Smooth muscle cell (in vitro differentiated cells): Measurements from ENCODE around the gene XRN2. TPM values are rescaled to one million over a fixed set of nuclear protein-coding genes. Genes with fewer than 3 reads are reported as not detected.

Experiments
- DNase-seq: peaks from one replicate; lab custom pipeline; 2025; ENCODE audit not compliant: unreplicated experiment; lab: John Stamatoyannopoulos, UW
- H2AFZ ChIP-seq: fragments of 200-600 bp; sonication (generic); 2 replicates; pipeline ENCODE4 v1.6.0; 2016; ENCODE audit warnings: antibody characterized with exemption, low read depth, mild to moderate bottlenecking
- H3F3A ChIP-seq: fragments of 200-600 bp; sonication (generic); 2 replicates; pipeline ENCODE4 v1.6.0; 2017; ENCODE audit warnings: antibody characterized with exemption, low read depth
- H3K27ac ChIP-seq: fragments of 200-600 bp; sonication (generic); 2 replicates; pipeline ENCODE4 v1.5.1; 2016; ENCODE audit warnings: low read depth, mild to moderate bottlenecking
- H3K27me3 ChIP-seq: fragments of 200-600 bp; sonication (generic); 2 replicates; pipeline ENCODE4 v1.6.1; 2016; ENCODE audit warnings: low read depth, mild to moderate bottlenecking
- H3K36me3 ChIP-seq: fragments of 200-600 bp; sonication (generic); 2 replicates; pipeline ENCODE4 v1.5.1; 2016; ENCODE audit warnings: low read depth
- H3K4me1 ChIP-seq: fragments of 200-600 bp; sonication (generic); 2 replicates; pipeline ENCODE4 v1.5.1; 2016; ENCODE audit warnings: low read depth
- H3K4me2 ChIP-seq: fragments of 200-600 bp; sonication (generic); 2 replicates; pipeline ENCODE4 v1.6.0; 2016; ENCODE audit warnings: mild to moderate bottlenecking
- H3K4me3 ChIP-seq: fragments of 200-600 bp; sonication (generic); 2 replicates; pipeline ENCODE4 v1.5.1; 2016; ENCODE audit warnings: mild to moderate bottlenecking
- H3K79me2 ChIP-seq: fragments of 200-600 bp; sonication (generic); 2 replicates; pipeline ENCODE4 v1.6.0; 2016; ENCODE audit warnings: low read depth, mild to moderate bottlenecking
- H3K9ac ChIP-seq: fragments of 200-600 bp; sonication (generic); 2 replicates; pipeline ENCODE4 v1.6.0; 2016; ENCODE audit warnings: low read depth
- H3K9me3 ChIP-seq: fragments of 200-600 bp; sonication (generic); replicated peaks from 2 replicates; pipeline ENCODE4 v1.5.1; 2016; ENCODE audit warnings: low read depth
- H4K20me1 ChIP-seq: fragments of 200-600 bp; sonication (generic); 2 replicates; pipeline ENCODE4 v1.6.0; 2016; ENCODE audit warnings: low read depth
- WGBS: methylation state at CpG from one replicate; pipeline ENCODE4 v1.1.7; 2016; ENCODE audit warnings: low lambda C conversion rate; 5-methylcytosine and 5-hydroxymethylcytosine counted together
- polyA plus RNA-seq: library from polyadenylated mRNA; unstranded; fragments of >200 nt; fragmentation: Nextera tagmentation; extraction: Ambion mirVana; gene quantifications from 2 replicates; pipeline ENCODE4 v1.2.1, GENCODE V29; 2016
- total RNA-seq: library from RNA; depleted of rRNA; stranded (reverse); fragments of >200 nt; gene quantifications from 2 replicates; pipeline ENCODE4 v1.2.3, GENCODE V29; 2014
- TF ChIP-seq, protein P1 (sequence below): fragments of 200-600 bp; sonication (generic); IDR thresholded peaks from 2 replicates; pipeline ENCODE4 v1.5.1; 2017; ENCODE audit warnings: borderline replicate concordance, mild to moderate bottlenecking, antibody characterized with exemption; ENCODE audit not compliant: insufficient read depth, poor library complexity, severe bottlenecking

Gene XRN2
- total and polyA plus RNA-seq, 2 experiments from 2014 or later = 43.4 to 83.7 TPM

DNA sequence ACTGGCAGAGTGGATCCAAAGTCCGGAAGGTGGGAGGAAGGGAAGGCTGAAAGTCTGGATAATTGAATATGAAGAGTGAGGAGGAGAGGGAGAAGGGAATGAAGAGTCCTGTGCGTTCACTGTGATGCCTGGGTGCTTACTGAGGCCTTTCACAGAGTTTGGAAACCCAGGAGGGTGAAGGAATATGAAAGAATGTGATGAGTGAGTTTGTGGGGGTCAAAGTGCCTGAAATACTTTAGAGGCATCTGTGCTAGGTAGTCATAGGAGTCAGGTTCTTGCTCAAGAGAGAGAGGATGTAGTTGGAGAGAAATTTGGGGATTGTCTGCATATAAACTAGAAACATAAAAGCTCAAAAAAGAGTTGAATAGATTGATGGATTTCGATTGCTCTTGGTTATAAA is 73.5 kb downstream of the XRN2 start:
- Histone ChIP-seq H3K36me3 (no peaks in the 10 kb centered on the region), H3K4me1 (no peaks in the 10 kb centered on the region), H3K79me2 (peaks cover 38% of the 10 kb centered on the region), H3K4me3 (no peak overlapping the region), H3K9ac (no peak overlapping the region), H3K27me3 (no peaks in the 10 kb centered on the region), H2AFZ (no peak overlapping the region), H3F3A (no peaks in the 10 kb centered on the region), H3K4me2 (no peak overlapping the region), H4K20me1 (peaks cover 95% of the 10 kb centered on the region), H3K9me3 (no peaks in the 10 kb centered on the region), H3K27ac (no peak overlapping the region)
- WGBS = 87% methylated on average over 3 of the region's 3 CpGs
- DNase-seq = no peak
- TF ChIP-seq, protein P1, sequence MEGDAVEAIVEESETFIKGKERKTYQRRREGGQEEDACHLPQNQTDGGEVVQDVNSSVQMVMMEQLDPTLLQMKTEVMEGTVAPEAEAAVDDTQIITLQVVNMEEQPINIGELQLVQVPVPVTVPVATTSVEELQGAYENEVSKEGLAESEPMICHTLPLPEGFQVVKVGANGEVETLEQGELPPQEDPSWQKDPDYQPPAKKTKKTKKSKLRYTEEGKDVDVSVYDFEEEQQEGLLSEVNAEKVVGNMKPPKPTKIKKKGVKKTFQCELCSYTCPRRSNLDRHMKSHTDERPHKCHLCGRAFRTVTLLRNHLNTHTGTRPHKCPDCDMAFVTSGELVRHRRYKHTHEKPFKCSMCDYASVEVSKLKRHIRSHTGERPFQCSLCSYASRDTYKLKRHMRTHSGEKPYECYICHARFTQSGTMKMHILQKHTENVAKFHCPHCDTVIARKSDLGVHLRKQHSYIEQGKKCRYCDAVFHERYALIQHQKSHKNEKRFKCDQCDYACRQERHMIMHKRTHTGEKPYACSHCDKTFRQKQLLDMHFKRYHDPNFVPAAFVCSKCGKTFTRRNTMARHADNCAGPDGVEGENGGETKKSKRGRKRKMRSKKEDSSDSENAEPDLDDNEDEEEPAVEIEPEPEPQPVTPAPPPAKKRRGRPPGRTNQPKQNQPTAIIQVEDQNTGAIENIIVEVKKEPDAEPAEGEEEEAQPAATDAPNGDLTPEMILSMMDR = no peak

DNA sequence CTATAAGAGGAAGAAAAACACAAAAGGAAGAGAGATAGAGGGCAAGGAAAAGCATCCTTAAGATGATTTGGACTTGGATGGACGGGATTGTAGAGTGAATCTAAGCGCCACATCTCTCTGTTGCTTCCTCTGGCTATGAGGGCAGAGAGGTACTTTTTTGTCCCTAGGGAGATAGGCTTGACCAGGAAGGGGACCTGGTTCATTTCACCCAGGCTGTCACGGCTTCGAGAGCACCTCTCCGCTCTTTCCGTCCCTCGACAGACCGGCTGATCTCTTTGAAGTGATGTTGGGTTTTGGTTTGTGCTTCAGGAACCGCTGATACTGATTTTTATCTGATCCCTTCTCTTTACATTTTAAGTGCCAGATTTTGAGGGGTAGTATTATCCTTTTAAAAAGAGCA is 74.6 kb downstream of the XRN2 start:
- Histone ChIP-seq H3F3A (no peaks in the 10 kb centered on the region), H3K4me3 (no peak overlapping the region), H3K79me2 (peaks cover 31% of the 10 kb centered on the region), H3K27me3 (no peaks in the 10 kb centered on the region), H3K27ac (no peak overlapping the region), H3K9ac (no peak overlapping the region), H4K20me1 (peaks cover 85% of the 10 kb centered on the region), H3K36me3 (peaks cover 6% of the 10 kb centered on the region), H3K9me3 (no peaks in the 10 kb centered on the region), H3K4me1 (no peaks in the 10 kb centered on the region), H2AFZ (no peak overlapping the region), H3K4me2 (no peak overlapping the region)
- no peak for DNase-seq
- 59% methylated on average over 9 of the region's 9 CpGs for WGBS
- TF ChIP-seq, protein P1 = no peak

DNA sequence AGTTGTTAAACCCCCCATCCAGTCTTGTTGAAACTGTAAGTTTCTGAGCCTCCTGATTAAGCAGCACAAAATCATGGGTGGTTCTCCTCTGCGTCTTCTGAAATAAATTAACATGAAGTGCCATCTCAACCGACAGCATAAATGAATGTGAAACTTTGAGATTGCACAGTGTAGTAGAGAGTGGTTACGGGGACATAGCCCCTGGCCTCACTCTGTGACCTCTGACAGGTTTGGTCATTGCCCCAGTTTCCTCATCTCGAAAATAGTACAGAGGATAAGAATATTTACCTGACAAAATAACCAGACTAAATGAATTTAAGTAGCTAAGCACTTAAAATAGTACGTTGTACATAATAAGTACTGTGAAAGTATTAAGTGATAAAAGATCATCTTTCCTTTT is 75.1 kb downstream of the XRN2 start:
- H3K9ac ChIP-seq = no peak overlapping the region
- H3K9me3 ChIP-seq = no peaks in the 10 kb centered on the region
- H3K27ac ChIP-seq = no peak overlapping the region
- DNase-seq = no peak
- H3K36me3 ChIP-seq = peaks cover 6% of the 10 kb centered on the region
- no peaks in the 10 kb centered on the region for H3F3A ChIP-seq
- H3K27me3 ChIP-seq = no peaks in the 10 kb centered on the region
- no peak overlapping the region for H3K4me2 ChIP-seq
- H3K4me1 ChIP-seq = no peaks in the 10 kb centered on the region
- peaks cover 28% of the 10 kb centered on the region for H3K79me2 ChIP-seq
- H2AFZ ChIP-seq = no peak overlapping the region
- H3K4me3 ChIP-seq = no peak overlapping the region
- peaks cover 80% of the 10 kb centered on the region for H4K20me1 ChIP-seq
- TF ChIP-seq, protein P1 = no peak
- WGBS = 84% methylated on average over 5 of the region's 5 CpGs

DNA sequence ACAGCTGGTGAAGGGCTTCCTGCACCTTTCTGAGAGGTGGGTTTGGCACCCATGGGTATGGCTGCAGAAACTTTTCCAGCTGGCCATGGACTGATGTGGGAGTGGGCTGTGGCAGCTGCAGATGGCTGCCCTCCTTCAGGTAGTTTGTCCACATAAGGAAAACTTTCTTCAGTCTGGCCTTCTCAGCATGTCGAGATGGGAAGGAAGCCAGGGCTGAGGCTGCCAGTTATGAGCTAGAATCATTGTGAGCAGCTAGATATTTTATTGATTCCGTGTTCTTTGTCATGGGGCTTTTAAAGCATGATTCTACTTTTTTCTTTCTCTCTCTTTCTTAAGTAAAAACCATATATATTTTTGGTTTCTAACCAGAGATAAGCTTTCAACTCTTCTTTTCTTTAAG is 77.6 kb downstream of the XRN2 start:
- Histone ChIP-seq H3K79me2 (peaks cover 9% of the 10 kb centered on the region), H4K20me1 (peaks cover 65% of the 10 kb centered on the region), H3K27me3 (no peaks in the 10 kb centered on the region), H3K9ac (no peak overlapping the region), H3K36me3 (peaks cover 6% of the 10 kb centered on the region), H3K27ac (no peak overlapping the region), H3K4me3 (no peak overlapping the region), H2AFZ (no peak overlapping the region), H3K4me2 (no peak overlapping the region), H3F3A (no peaks in the 10 kb centered on the region), H3K9me3 (no peaks in the 10 kb centered on the region), H3K4me1 (no peaks in the 10 kb centered on the region)
- no peak for DNase-seq
- 100% methylated on average over 2 of the region's 2 CpGs for WGBS
- TF ChIP-seq, protein P1 = no peak
